GM12873 (cell line): ENCODE results near the gene DAND5.

Experiments
- TF ChIP-seq, protein P1 (sequence below): IDR thresholded peaks from 2 replicates; pipeline ENCODE4 v1.5.1; 2012; ENCODE audit warnings: low read depth, mild to moderate bottlenecking, moderate library complexity, low read length, control low read depth; ENCODE audit not compliant: insufficient read depth; ENCODE audit errors: missing control alignments

DAND5 gene

DNA sequence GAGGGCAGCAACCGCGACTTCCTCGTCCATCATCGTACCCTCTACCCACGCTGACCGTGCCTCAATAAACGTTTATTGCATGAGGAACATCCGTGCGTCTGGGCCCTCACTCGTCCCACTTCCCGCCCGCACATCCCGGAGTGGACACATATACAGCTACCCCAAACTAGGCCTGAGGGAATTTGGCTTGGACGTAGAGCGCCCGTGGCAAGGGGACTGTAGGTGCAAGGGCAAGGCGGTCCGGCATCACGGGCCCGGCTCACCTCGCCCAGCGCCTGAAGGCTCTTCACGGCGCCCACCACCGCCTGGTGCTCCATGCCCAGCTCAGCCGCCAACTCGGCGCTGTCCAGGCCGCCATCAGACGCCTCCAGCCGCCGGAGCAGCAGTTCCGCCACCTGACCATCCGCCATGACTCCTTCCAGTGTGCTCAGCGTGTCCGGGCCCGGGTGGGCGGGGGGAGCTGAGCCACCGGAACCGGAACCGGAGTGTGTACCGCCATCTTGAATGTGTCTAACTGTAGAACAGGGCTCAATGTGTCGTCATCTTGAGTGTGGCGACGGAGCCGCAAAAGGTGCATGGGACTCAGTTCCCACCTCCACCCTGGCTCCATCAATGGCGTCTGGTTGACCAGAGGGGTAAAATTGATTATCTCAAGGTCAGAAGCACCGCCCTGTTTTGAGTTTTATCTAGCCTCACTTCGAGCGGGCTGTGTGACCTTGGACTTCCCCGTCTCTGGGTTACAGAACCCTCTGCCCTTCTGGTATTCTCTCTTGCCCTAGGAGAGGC is 35.9 kb upstream of the DAND5 start, which contains the start of gene FARSA:
TSS of gene FARSA (minus strand) at position 425 of the 786 bp plus-strand sequence. CDS start at position 410, 15 bp downstream.
- TF ChIP-seq, protein P1, sequence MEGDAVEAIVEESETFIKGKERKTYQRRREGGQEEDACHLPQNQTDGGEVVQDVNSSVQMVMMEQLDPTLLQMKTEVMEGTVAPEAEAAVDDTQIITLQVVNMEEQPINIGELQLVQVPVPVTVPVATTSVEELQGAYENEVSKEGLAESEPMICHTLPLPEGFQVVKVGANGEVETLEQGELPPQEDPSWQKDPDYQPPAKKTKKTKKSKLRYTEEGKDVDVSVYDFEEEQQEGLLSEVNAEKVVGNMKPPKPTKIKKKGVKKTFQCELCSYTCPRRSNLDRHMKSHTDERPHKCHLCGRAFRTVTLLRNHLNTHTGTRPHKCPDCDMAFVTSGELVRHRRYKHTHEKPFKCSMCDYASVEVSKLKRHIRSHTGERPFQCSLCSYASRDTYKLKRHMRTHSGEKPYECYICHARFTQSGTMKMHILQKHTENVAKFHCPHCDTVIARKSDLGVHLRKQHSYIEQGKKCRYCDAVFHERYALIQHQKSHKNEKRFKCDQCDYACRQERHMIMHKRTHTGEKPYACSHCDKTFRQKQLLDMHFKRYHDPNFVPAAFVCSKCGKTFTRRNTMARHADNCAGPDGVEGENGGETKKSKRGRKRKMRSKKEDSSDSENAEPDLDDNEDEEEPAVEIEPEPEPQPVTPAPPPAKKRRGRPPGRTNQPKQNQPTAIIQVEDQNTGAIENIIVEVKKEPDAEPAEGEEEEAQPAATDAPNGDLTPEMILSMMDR = no peak

- TF ChIP-seq, protein P1 = no peak
These were observed 34.3 kb upstream of the DAND5 start for GRCh38 chr19:12935071-12935470.

DNA sequence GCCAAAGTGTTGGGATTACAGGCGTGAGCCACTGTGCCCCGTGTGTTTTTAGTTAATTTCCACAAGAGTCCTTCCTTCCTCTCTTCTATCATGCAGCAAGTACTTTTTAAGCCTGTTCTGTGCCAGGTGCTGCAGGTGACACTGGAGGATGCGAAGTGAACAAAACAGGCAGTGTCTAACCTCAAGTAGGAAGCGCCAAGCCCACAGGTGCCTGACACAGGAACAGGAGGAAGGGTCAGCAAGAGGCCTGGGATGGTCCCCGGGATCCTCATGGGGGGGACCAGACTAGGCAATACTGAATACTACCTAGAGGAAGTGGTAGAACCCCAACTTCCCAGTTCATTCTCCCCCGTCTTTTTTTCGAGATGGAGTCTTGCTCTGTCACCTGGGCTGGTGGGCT is 32.8 kb upstream of the DAND5 start:
- TF ChIP-seq, protein P1 = no peak

- TF ChIP-seq, protein P1 = no peak
These were observed 32.1 kb upstream of the DAND5 start for GRCh38 chr19:12937093-12937926.

- TF ChIP-seq, protein P1 = peak; percentile 10
These were observed 31.2 kb upstream of the DAND5 start, which contains the start of gene CALR for GRCh38 chr19:12937927-12938778. CALR (plus strand) TSS chr19:12938609; CDS start chr19:12938680, 71 bp downstream.

DNA sequence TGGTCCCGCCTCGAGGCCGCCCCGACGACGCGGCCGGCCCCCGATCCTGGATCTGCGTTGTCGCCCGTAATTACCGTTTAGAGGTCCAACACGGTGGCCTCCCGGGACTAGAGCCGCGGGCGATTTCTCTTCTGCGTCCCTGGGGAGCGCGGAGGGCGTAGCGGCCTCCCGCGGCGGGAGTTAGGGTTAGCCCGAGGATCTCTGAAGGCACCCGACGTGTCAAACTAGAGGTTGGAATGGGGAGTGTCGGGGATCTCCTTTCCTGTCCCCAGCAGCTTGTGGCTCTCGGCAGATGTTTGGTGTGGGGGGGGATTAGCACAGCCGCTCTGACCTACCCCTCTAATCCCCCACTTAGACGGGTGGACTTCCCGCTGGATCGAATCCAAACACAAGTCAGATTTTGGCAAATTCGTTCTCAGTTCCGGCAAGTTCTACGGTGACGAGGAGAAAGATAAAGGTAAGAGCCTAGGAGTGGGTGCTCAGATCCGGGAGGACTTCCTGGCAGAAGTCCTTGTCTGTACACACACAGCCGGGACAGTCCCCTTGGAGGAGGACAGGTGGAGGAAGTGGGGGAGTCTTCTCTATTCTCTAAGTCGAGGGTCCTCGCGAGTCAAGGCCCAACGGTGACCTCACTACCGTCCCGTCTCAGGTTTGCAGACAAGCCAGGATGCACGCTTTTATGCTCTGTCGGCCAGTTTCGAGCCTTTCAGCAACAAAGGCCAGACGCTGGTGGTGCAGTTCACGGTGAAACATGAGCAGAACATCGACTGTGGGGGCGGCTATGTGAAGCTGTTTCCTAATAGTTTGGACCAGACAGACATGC is 30.4 kb upstream of the DAND5 start:
- TF ChIP-seq, protein P1 = peak; percentile 10
